A673 (cell line): ENCODE data around the gene DDX56. TPM values are rescaled to one million over a fixed set of nuclear protein-coding genes. Genes with fewer than 3 reads are reported as not detected.
"Not testable (repeated sequence)": the region's sequence is repeated elsewhere in the genome, so short reads cannot be mapped to it uniquely, and the experiment has no call there.

Experiments
- BruUV-seq: library from RNA; stranded (reverse); fragments of 400-500 nt; replicated peaks from 2 replicates; lab custom pipeline; 2021; lab: Mats Ljungman, UMichigan
- CTCF ChIA-PET: fragments of 300-600 bp; sonication (Branson Sonifier 250); formaldehyde crosslinking; loops from one replicate; lab custom pipeline; 2022; ENCODE audit warnings: antibody characterized with exemption; lab: Charles Lee
- POLR2A ChIA-PET: fragments of 300-600 bp; sonication (Branson Sonifier 250); formaldehyde crosslinking; loops from one replicate; lab custom pipeline; 2022; ENCODE audit warnings: antibody characterized with exemption; ENCODE audit not compliant: low non-redundant PET; lab: Charles Lee
- DNase-seq: peaks from one replicate; pipeline ENCODE4 v3.0.0-alpha.2; 2015; ENCODE audit warnings: low spot score
- H3K27ac ChIP-seq: fragments of 200-600 bp; sonication (generic); 2 replicates; pipeline ENCODE4 v1.5.1; 2016; ENCODE audit warnings: mixed run types, low read depth, mild to moderate bottlenecking, mixed read lengths, antibody characterized with exemption, low read length; ENCODE audit not compliant: poor library complexity, severe bottlenecking
- H3K27me3 ChIP-seq: fragments of 200-600 bp; sonication (generic); replicated peaks from 2 replicates; pipeline ENCODE4 v1.6.1; 2017; ENCODE audit warnings: mixed run types, low read depth, mild to moderate bottlenecking, mixed read lengths, antibody characterized with exemption, low read length; ENCODE audit not compliant: insufficient read depth, poor library complexity
- H3K36me3 ChIP-seq: fragments of 200-600 bp; sonication (generic); 2 replicates; pipeline ENCODE4 v1.6.1; 2016; ENCODE audit warnings: mixed run types, mild to moderate bottlenecking, mixed read lengths, antibody characterized with exemption, low read length; ENCODE audit not compliant: insufficient read depth, poor library complexity, severe bottlenecking
- H3K4me1 ChIP-seq: fragments of 200-600 bp; sonication (generic); 2 replicates; pipeline ENCODE4 v1.6.1; 2017; ENCODE audit warnings: mixed run types, mild to moderate bottlenecking, mixed read lengths, antibody characterized with exemption, low read length; ENCODE audit not compliant: insufficient read depth, poor library complexity, severe bottlenecking
- H3K4me3 ChIP-seq: fragments of 200-600 bp; sonication (generic); 2 replicates; pipeline ENCODE4 v1.5.1; 2016; ENCODE audit warnings: low read depth, mixed run types, mild to moderate bottlenecking, mixed read lengths, low read length; ENCODE audit not compliant: poor library complexity, severe bottlenecking
- H3K9me3 ChIP-seq: fragments of 200-600 bp; sonication (generic); 2 replicates; pipeline ENCODE4 v1.6.1; 2016; ENCODE audit warnings: mixed run types, low read depth, mild to moderate bottlenecking, mixed read lengths, antibody characterized with exemption, low read length; ENCODE audit not compliant: poor library complexity, severe bottlenecking
- CTCF ChIP-seq: fragments of 300-800, 200-600 bp; sonication (generic); conservative IDR thresholded peaks from 2 replicates; pipeline ENCODE4 v1.5.1; 2017; ENCODE audit warnings: low read depth, mild to moderate bottlenecking, antibody characterized with exemption, low read length, moderate library complexity, mixed read lengths
- EZH2 ChIP-seq: fragments of 200-600 bp; sonication (generic); IDR thresholded peaks from 2 replicates; pipeline ENCODE4 v1.6.1; 2017; ENCODE audit warnings: borderline replicate concordance, low read depth, mild to moderate bottlenecking, mixed read lengths, antibody characterized with exemption, low read length; ENCODE audit not compliant: poor library complexity, severe bottlenecking
- intact Hi-C: fragments of 100-400 bp; cut with micrococcal nuclease; formaldehyde crosslinking; loops from one replicate; pipeline ENCODE4 v1.10.0; 2022; ENCODE audit not compliant: unreplicated experiment
- total RNA-seq: library from RNA; stranded (reverse); gene quantifications from 2 replicates; pipeline ENCODE4 v1.2.3, GENCODE V29; 2021

DDX56 gene
- total RNA-seq, 1 experiment from 2014 or later = 147 TPM

- no peak overlapping the region for H3K27ac ChIP-seq
- POLR2A ChIA-PET = no interaction called here
- TF ChIP-seq EZH2 = no peak
- TF ChIP-seq CTCF = no peak
- CTCF ChIA-PET = no interaction called here
- H3K27me3 ChIP-seq = peaks cover 5% of the 10 kb centered on the region
- intact Hi-C loops = no loop called here
- no peaks in the 10 kb centered on the region for H3K9me3 ChIP-seq
- H3K4me3 ChIP-seq = no peak overlapping the region
- DNase-seq = no peak
- H3K36me3 ChIP-seq = no peaks in the 10 kb centered on the region
- BruUV-seq = no TSS peak
- peaks cover 6% of the 10 kb centered on the region for H3K4me1 ChIP-seq
These were observed 28.8 kb upstream of the DDX56 start for GRCh38 chr7:44602576-44602910.

GRCh38 chr7:44599222-44599621 lies 25.5 kb upstream of the DDX56 start:
- CTCF ChIA-PET = no interaction called here
- peaks cover 5% of the 10 kb centered on the region for H3K27me3 ChIP-seq
- H3K27ac ChIP-seq = no peak overlapping the region
- DNase-seq = no peak
- BruUV-seq = no TSS peak
- H3K9me3 ChIP-seq = no peaks in the 10 kb centered on the region
- H3K4me3 ChIP-seq = no peak overlapping the region
- intact Hi-C loops = no loop called here
- TF ChIP-seq EZH2 (no peak), CTCF (no peak)
- POLR2A ChIA-PET = no interaction called here
- no peaks in the 10 kb centered on the region for H3K4me1 ChIP-seq
- H3K36me3 ChIP-seq = no peaks in the 10 kb centered on the region

GRCh38 chr7:44597181-44597580 lies 23.5 kb upstream of the DDX56 start:
- H3K36me3 ChIP-seq, CTCF ChIA-PET, H3K9me3 ChIP-seq, H3K27ac ChIP-seq, BruUV-seq, H3K4me1 ChIP-seq, H3K4me3 ChIP-seq, intact Hi-C loops, DNase-seq, H3K27me3 ChIP-seq: not testable (repeated sequence)
- POLR2A ChIA-PET = interaction anchor here (0.6 kb wide), 1 partner anchor 10 kb away, joined by 3 read pairs; no protein-coding TSS in a partner anchor

- ChIA-PET POLR2A (no interaction called here), CTCF (no interaction called here)
- DNase-seq = no peak
- Histone ChIP-seq H3K4me3 (no peak overlapping the region), H3K4me1 (no peaks in the 10 kb centered on the region), H3K9me3 (no peaks in the 10 kb centered on the region), H3K36me3 (no peaks in the 10 kb centered on the region), H3K27me3 (peaks cover 5% of the 10 kb centered on the region), H3K27ac (no peak overlapping the region)
- intact Hi-C loops = no loop called here
- no TSS peak for BruUV-seq
- no peak for TF ChIP-seq CTCF
- no peak for TF ChIP-seq EZH2
These were observed 22.4 kb upstream of the DDX56 start for GRCh38 chr7:44595934-44596635.
